Loucy (cell line): Measurements from ENCODE around the gene FAM124A.

Experiments
- H2AFZ ChIP-seq: fragments of 200-600 bp; sonication (generic); 2 replicates; pipeline ENCODE4 v1.6.0; 2016; ENCODE audit warnings: antibody characterized with exemption, mild to moderate bottlenecking, low read length, moderate library complexity
- H3F3A ChIP-seq: fragments of 200-600 bp; 2 replicates; pipeline ENCODE4 v1.6.0; 2016; ENCODE audit warnings: antibody characterized with exemption, low read depth, mild to moderate bottlenecking
- H3K27me3 ChIP-seq: fragments of 200-600 bp; sonication (generic); 2 replicates; pipeline ENCODE4 v1.6.1; 2014; ENCODE audit warnings: low read length, mild to moderate bottlenecking; ENCODE audit not compliant: insufficient read depth, poor library complexity, severe bottlenecking
- H3K36me3 ChIP-seq: fragments of 200-600 bp; sonication (generic); 2 replicates; pipeline ENCODE4 v1.6.1; 2016; ENCODE audit warnings: low read length; ENCODE audit not compliant: insufficient read depth
- H3K4me1 ChIP-seq: fragments of 200-600 bp; sonication (generic); 2 replicates; pipeline ENCODE4 v1.5.1; 2014; ENCODE audit warnings: low read length, mild to moderate bottlenecking; ENCODE audit not compliant: insufficient read depth, poor library complexity, severe bottlenecking
- H3K4me2 ChIP-seq: fragments of 200-600 bp; sonication (generic); 2 replicates; pipeline ENCODE4 v1.6.0; 2014; ENCODE audit warnings: antibody characterized with exemption, low read length, low read depth, mild to moderate bottlenecking; ENCODE audit not compliant: poor library complexity, severe bottlenecking
- H3K4me3 ChIP-seq: fragments of 200-600 bp; sonication (generic); 2 replicates; pipeline ENCODE4 v1.5.1; 2014; ENCODE audit warnings: low read length, mild to moderate bottlenecking, mixed read lengths; ENCODE audit not compliant: poor library complexity, severe bottlenecking
- H3K79me2 ChIP-seq: fragments of 200-600 bp; sonication (generic); 2 replicates; pipeline ENCODE4 v1.6.1; 2014; ENCODE audit warnings: low read length; ENCODE audit not compliant: insufficient read depth
- H3K9ac ChIP-seq: fragments of 200-600 bp; sonication (generic); 2 replicates; pipeline ENCODE4 v1.6.0; 2014; ENCODE audit warnings: mild to moderate bottlenecking, low read depth, low read length, moderate library complexity; ENCODE audit not compliant: poor library complexity, severe bottlenecking
- H3K9me2 ChIP-seq: fragments of 200-600 bp; sonication (generic); replicated peaks from 2 replicates; pipeline ENCODE4 v1.6.1; 2016; ENCODE audit warnings: low read depth, low read length, mixed read lengths
- H3K9me3 ChIP-seq: fragments of 200-600 bp; sonication (generic); 2 replicates; pipeline ENCODE4 v1.6.1; 2014; ENCODE audit warnings: mild to moderate bottlenecking, antibody characterized with exemption, low read length, low read depth; ENCODE audit not compliant: insufficient read depth
- H4K20me1 ChIP-seq: fragments of 200-600 bp; sonication (generic); 2 replicates; pipeline ENCODE4 v1.6.0; 2014; ENCODE audit warnings: antibody characterized with exemption, low read length, mild to moderate bottlenecking; ENCODE audit not compliant: insufficient read depth, poor library complexity, severe bottlenecking
- CTCF ChIP-seq: fragments of 200-600 bp; sonication (generic); conservative IDR thresholded peaks from 2 replicates; pipeline ENCODE4 v1.5.1; 2014; ENCODE audit warnings: mild to moderate bottlenecking, antibody characterized with exemption, low read length
- EZH2phosphoT487 ChIP-seq: fragments of 200-600 bp; IDR thresholded peaks from 2 replicates; pipeline ENCODE4 v1.6.1; 2018; ENCODE audit warnings: antibody characterized with exemption, mild to moderate bottlenecking, moderate library complexity, borderline replicate concordance

FAM124A gene

DNA sequence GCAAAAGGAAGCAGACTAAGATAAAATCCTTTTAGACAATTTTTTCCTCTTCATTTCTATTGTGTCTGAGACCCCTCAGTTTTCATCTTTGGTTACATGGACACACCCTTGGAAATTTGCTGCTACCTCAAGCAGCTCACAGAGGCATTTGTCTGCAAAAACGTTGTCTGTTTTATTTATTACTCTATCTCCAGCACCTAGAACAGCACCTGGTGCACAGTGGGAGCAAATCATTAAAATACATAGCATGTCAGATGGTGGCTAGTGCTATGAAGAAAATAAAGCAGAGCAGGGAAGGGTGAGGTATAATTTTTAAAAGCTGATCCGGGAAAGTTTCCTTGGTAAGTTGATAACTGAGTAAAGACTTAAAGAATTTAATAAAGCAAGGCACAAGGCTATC lies 14.3 kb upstream of the FAM124A start:
- Histone ChIP-seq H4K20me1 (no peaks in the 10 kb centered on the region), H3K79me2 (no peaks in the 10 kb centered on the region), H3K9me3 (no peaks in the 10 kb centered on the region), H3K9me2 (no peaks in the 10 kb centered on the region), H3K27me3 (peaks cover 9% of the 10 kb centered on the region), H2AFZ (no peak overlapping the region), H3K36me3 (no peaks in the 10 kb centered on the region), H3K4me1 (no peaks in the 10 kb centered on the region), H3F3A (no peaks in the 10 kb centered on the region), H3K4me3 (no peak overlapping the region), H3K4me2 (no peak overlapping the region), H3K9ac (no peak overlapping the region)
- TF ChIP-seq CTCF (no peak), EZH2phosphoT487 (no peak)

DNA sequence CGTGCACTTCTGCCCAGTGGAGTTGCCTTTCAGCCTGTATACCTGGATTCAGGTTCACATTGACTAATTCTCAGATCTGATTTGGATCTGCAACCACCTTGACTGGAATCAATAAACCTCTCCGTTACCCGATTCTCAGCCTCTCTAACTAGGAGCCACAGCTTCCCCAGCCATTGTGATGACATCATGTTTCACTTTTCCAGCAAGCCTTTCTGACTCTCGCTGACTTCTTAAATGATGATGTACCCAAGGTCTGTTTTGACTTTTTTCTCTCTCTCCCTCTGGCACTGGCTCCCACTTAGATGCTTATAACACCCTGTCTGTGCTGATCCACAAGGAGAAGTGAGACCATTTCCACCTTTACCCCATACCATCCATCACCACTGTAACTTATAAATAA lies 13.5 kb upstream of the FAM124A start:
- H2AFZ ChIP-seq = no peak overlapping the region
- no peaks in the 10 kb centered on the region for H3K4me1 ChIP-seq
- H3K9ac ChIP-seq = no peak overlapping the region
- no peaks in the 10 kb centered on the region for H4K20me1 ChIP-seq
- TF ChIP-seq CTCF = no peak
- TF ChIP-seq EZH2phosphoT487 = no peak
- H3K9me3 ChIP-seq = no peaks in the 10 kb centered on the region
- H3K9me2 ChIP-seq = no peaks in the 10 kb centered on the region
- no peaks in the 10 kb centered on the region for H3K36me3 ChIP-seq
- H3K79me2 ChIP-seq = no peaks in the 10 kb centered on the region
- no peak overlapping the region for H3K4me3 ChIP-seq
- H3K4me2 ChIP-seq = no peak overlapping the region
- peaks cover 12% of the 10 kb centered on the region for H3K27me3 ChIP-seq
- no peaks in the 10 kb centered on the region for H3F3A ChIP-seq

GRCh38 chr13:51211910-51212309 lies 10.3 kb upstream of the FAM124A start:
- Histone ChIP-seq H3K9ac (no peak overlapping the region), H3K4me1 (no peaks in the 10 kb centered on the region), H3F3A (no peaks in the 10 kb centered on the region), H4K20me1 (no peaks in the 10 kb centered on the region), H3K9me3 (no peaks in the 10 kb centered on the region), H3K36me3 (no peaks in the 10 kb centered on the region), H2AFZ (no peak overlapping the region), H3K9me2 (no peaks in the 10 kb centered on the region), H3K4me3 (no peak overlapping the region), H3K27me3 (peaks cover 12% of the 10 kb centered on the region), H3K79me2 (no peaks in the 10 kb centered on the region), H3K4me2 (no peak overlapping the region)
- no peak for TF ChIP-seq CTCF
- TF ChIP-seq EZH2phosphoT487 = no peak
